ENCODE data around the gene SSTR5.

Gene SSTR5

GRCh38 chr16:1027501-1027815, 45.1 kb upstream of the SSTR5 start:
- no peak for TF ChIP-seq SIN3A (IDR thresholded peaks at IDR 0.05; ENCODE audit: borderline replicate concordance, insufficient read depth, low read length)
- TF ChIP-seq FOXP2 (optimal IDR thresholded peaks at IDR 0.05; ENCODE audit: borderline replicate concordance, extremely low read depth, extremely low read length, insufficient read depth), result no peak
- no peak for TF ChIP-seq TAF1 (IDR thresholded peaks at IDR 0.05; ENCODE audit: borderline replicate concordance, insufficient read depth, low read length)
- TF ChIP-seq REST (IDR thresholded peaks at IDR 0.05; ENCODE audit: insufficient read depth in 1 of 2, low read depth in 2 of 2, low read length in 2 of 2), result no peak
- no peak for TF ChIP-seq POLR2AphosphoS5 (IDR thresholded peaks at IDR 0.05; ENCODE audit: low read depth, low read length)

- no peak for TF ChIP-seq FOXP2 (optimal IDR thresholded peaks at IDR 0.05; ENCODE audit: borderline replicate concordance, extremely low read depth, extremely low read length, insufficient read depth)
- no peak for TF ChIP-seq POLR2AphosphoS5 (IDR thresholded peaks at IDR 0.05; ENCODE audit: low read depth, low read length)
- TF ChIP-seq SIN3A (IDR thresholded peaks at IDR 0.05; ENCODE audit: borderline replicate concordance, insufficient read depth, low read length), result no peak
- TF ChIP-seq REST (IDR thresholded peaks at IDR 0.05; ENCODE audit: insufficient read depth in 1 of 2, low read depth in 2 of 2, low read length in 2 of 2), result no peak
- TF ChIP-seq TAF1 (IDR thresholded peaks at IDR 0.05; ENCODE audit: borderline replicate concordance, insufficient read depth, low read length), result no peak
Measured at GRCh38 chr16:1028056-1028455, 44.5 kb upstream of the SSTR5 start.

- TF ChIP-seq POLR2AphosphoS5 (IDR thresholded peaks at IDR 0.05; ENCODE audit: low read depth, low read length) (no peak), FOXP2 (optimal IDR thresholded peaks at IDR 0.05; ENCODE audit: borderline replicate concordance, extremely low read depth, extremely low read length, insufficient read depth) (no peak), REST (IDR thresholded peaks at IDR 0.05; ENCODE audit: insufficient read depth in 1 of 2, low read depth in 2 of 2, low read length in 2 of 2) (no peak), SIN3A (IDR thresholded peaks at IDR 0.05; ENCODE audit: borderline replicate concordance, insufficient read depth, low read length) (no peak), TAF1 (IDR thresholded peaks at IDR 0.05; ENCODE audit: borderline replicate concordance, insufficient read depth, low read length) (no peak)
Measured at GRCh38 chr16:1028524-1029258, 43.9 kb upstream of the SSTR5 start.

GRCh38 chr16:1029259-1029545, 43.3 kb upstream of the SSTR5 start:
- TF ChIP-seq REST (IDR thresholded peaks at IDR 0.05; ENCODE audit: insufficient read depth in 1 of 2, low read depth in 2 of 2, low read length in 2 of 2) (no peak), FOXP2 (optimal IDR thresholded peaks at IDR 0.05; ENCODE audit: borderline replicate concordance, extremely low read depth, extremely low read length, insufficient read depth) (no peak), TAF1 (IDR thresholded peaks at IDR 0.05; ENCODE audit: borderline replicate concordance, insufficient read depth, low read length) (no peak), POLR2AphosphoS5 (IDR thresholded peaks at IDR 0.05; ENCODE audit: low read depth, low read length) (no peak), SIN3A (IDR thresholded peaks at IDR 0.05; ENCODE audit: borderline replicate concordance, insufficient read depth, low read length) (no peak)

Data from PFSK-1 (cell line).